CD14-positive monocyte (primary cell): ENCODE data around the gene AMOT. TPM values are rescaled to one million over a fixed set of nuclear protein-coding genes. Genes with fewer than 3 reads are reported as not detected.

Experiments
- DNase-seq, 3 donors: peaks; one replicate each; pipeline ENCODE4 v3.0.0-alpha.2; 2011 to 2022
- H2AFZ ChIP-seq: 2 replicates; pipeline ENCODE4 v1.6.0; 2012; ENCODE audit warnings: mild to moderate bottlenecking, low read depth, low read length, inconsistent platforms; ENCODE audit not compliant: insufficient read depth, poor library complexity, severe bottlenecking
- H3K27ac ChIP-seq, 2 donors: 1 replicate in 1 of 2; 2 replicates in 1 of 2; pipeline ENCODE4 v1.5.1; 2012 to 2013; ENCODE audit warnings: low read length in 2 of 2, control low read depth in 1 of 2, inconsistent platforms in 1 of 2, low read depth in 1 of 2, mild to moderate bottlenecking in 1 of 2
- H3K27me3 ChIP-seq, 2 donors: one replicate each; pipeline versions ENCODE4 v1.6.0 to v1.6.1; 2011 to 2013; ENCODE audit warnings: low read length in 2 of 2; ENCODE audit not compliant: control insufficient read depth in 2 of 2, insufficient read depth in 2 of 2
- H3K36me3 ChIP-seq, 2 donors: replicated peaks in 1 of 2; 1 replicate in 1 of 2; 2 replicates in 1 of 2; pipeline versions ENCODE4 v1.5.1 to v1.6.1; 2012 to 2013; ENCODE audit warnings: low read length in 2 of 2, control low read depth in 1 of 2, inconsistent platforms in 1 of 2, mild to moderate bottlenecking in 1 of 2; ENCODE audit not compliant: insufficient read depth in 2 of 2, control insufficient read depth in 1 of 2
- H3K4me1 ChIP-seq, 2 donors: 1 replicate in 1 of 2; 2 replicates in 1 of 2; pipeline versions ENCODE4 v1.5.1 to v1.6.1; 2012 to 2013; ENCODE audit warnings: low read length in 2 of 2, control low read depth in 1 of 2, inconsistent platforms in 1 of 2, mild to moderate bottlenecking in 1 of 2, moderate library complexity in 1 of 2; ENCODE audit not compliant: insufficient read depth in 2 of 2, control insufficient read depth in 1 of 2
- H3K4me2 ChIP-seq: replicated peaks from 2 replicates; pipeline ENCODE3; 2012; ENCODE audit warnings: low read length, moderate library complexity, mild to moderate bottlenecking; ENCODE audit not compliant: poor library complexity, severe bottlenecking; ENCODE audit errors: extremely low read depth
- H3K4me3 ChIP-seq, 3 experiments: fragments of 200-600 bp in 1 of 3; sonication (generic) in 1 of 3; replicated peaks in 1 of 3; 1 replicate in 2 of 3; 2 replicates in 1 of 3; pipeline ENCODE4 v1.5.1; 2011 to 2013; ENCODE audit warnings: low read length in 3 of 3, mild to moderate bottlenecking in 3 of 3, control low read depth in 2 of 3, low read depth in 2 of 3, inconsistent platforms in 1 of 3, moderate library complexity in 1 of 3
- H3K79me2 ChIP-seq: 2 replicates; pipeline ENCODE4 v1.6.0; 2012; ENCODE audit warnings: mild to moderate bottlenecking, control low read depth, inconsistent platforms, low read length, moderate library complexity; ENCODE audit not compliant: insufficient read depth
- H3K9ac ChIP-seq: 2 replicates; pipeline ENCODE4 v1.6.0; 2017; ENCODE audit warnings: low read length, mild to moderate bottlenecking; ENCODE audit not compliant: insufficient read depth, poor library complexity, severe bottlenecking
- H3K9me3 ChIP-seq, 2 donors: replicated peaks in 1 of 2; 1 replicate in 1 of 2; 2 replicates in 1 of 2; pipeline versions ENCODE4 v1.5.1 to v1.6.1; 2012 to 2013; ENCODE audit warnings: low read length in 2 of 2, control low read depth in 1 of 2; ENCODE audit not compliant: control insufficient read depth in 1 of 2, insufficient read depth in 1 of 2
- H4K20me1 ChIP-seq: 2 replicates; pipeline ENCODE4 v1.6.0; 2012; ENCODE audit warnings: mild to moderate bottlenecking, low read length, control low read depth, moderate library complexity; ENCODE audit not compliant: insufficient read depth
- H3K27ac Mint-ChIP-seq, 7 donors: one replicate each; pipeline ENCODE4 v1.8.0; 2020; ENCODE audit warnings: mild to moderate bottlenecking in 7 of 7, mixed read lengths in 7 of 7, moderate library complexity in 6 of 7, inconsistent platforms in 2 of 7
- H3K27me3 Mint-ChIP-seq, 3 donors: one replicate each; pipeline ENCODE4 v1.8.0; 2021 to 2022; ENCODE audit warnings: low read depth in 3 of 3, mild to moderate bottlenecking in 3 of 3, mixed read lengths in 3 of 3, moderate library complexity in 3 of 3, inconsistent platforms in 1 of 3
- H3K36me3 Mint-ChIP-seq, 2 donors: one replicate each; pipeline ENCODE4 v1.8.0; 2020; ENCODE audit warnings: mixed read lengths in 2 of 2, inconsistent platforms in 1 of 2, mild to moderate bottlenecking in 1 of 2
- H3K4me1 Mint-ChIP-seq: one replicate; pipeline ENCODE4 v1.8.0; 2020; ENCODE audit warnings: mild to moderate bottlenecking, mixed read lengths
- H3K4me3 Mint-ChIP-seq, 2 donors: one replicate each; pipeline ENCODE4 v1.8.0; 2020; ENCODE audit warnings: mild to moderate bottlenecking in 2 of 2, mixed read lengths in 2 of 2, moderate library complexity in 1 of 2
- H3K9me3 Mint-ChIP-seq, 7 donors: one replicate each; pipeline ENCODE4 v1.8.0; 2020 to 2022; ENCODE audit warnings: mixed read lengths in 7 of 7, mild to moderate bottlenecking in 6 of 7, moderate library complexity in 6 of 7, inconsistent platforms in 2 of 7
- CTCF ChIP-seq: fragments of 200-600 bp; IDR thresholded peaks from one replicate; pipeline ENCODE4 v1.8.0; 2022; ENCODE audit warnings: antibody characterized with exemption, mild to moderate bottlenecking
- WGBS: methylation state at CpG from one replicate; pipeline ENCODE4 v1.1.5; 2013; ENCODE audit warnings: missing lambda C conversion rate; ENCODE audit not compliant: insufficient coverage; 5-methylcytosine and 5-hydroxymethylcytosine counted together
- intact Hi-C, 2 donors: fragments of 100-400 bp; cut with micrococcal nuclease; formaldehyde crosslinking; loops; one replicate each; pipeline versions ENCODE4 v1.15.0 to v1.15.1; 2023
- polyA plus RNA-seq, 3 donors: library from polyadenylated mRNA; depleted of rRNA in 1 of 3; unstranded in 2 of 3; stranded (reverse) in 1 of 3; fragments of 300-500 nt in 2 of 3; fragments of >200 nt in 1 of 3; fragmentation: Illumina TruSeq in 2 of 3; gene quantifications; 1 replicate in 2 of 3; 2 replicates in 1 of 3; pipeline ENCODE4 v1.2.3, GENCODE V29; 2012 to 2021

AMOT gene
- polyA plus RNA-seq, 3 donors, result 0.04 to 0.11 TPM; not detected in 1

GRCh38 chrX:112819008-112819640 lies 21.5 kb downstream of the AMOT start:
- intact Hi-C loops, result no loop called here
- DNase-seq, result no peak
- Histone ChIP-seq H3K9me3 (no peaks in the 10 kb centered on the region), H3K79me2 (no peaks in the 10 kb centered on the region), H3K27me3 (no peaks in the 10 kb centered on the region), H3K4me2 (no peak overlapping the region), H3K36me3 (no peaks in the 10 kb centered on the region), H2AFZ (no peak overlapping the region), H3K27ac (no peak overlapping the region), H3K9ac (no peak overlapping the region), H3K4me3 (no peak overlapping the region), H3K4me1 (no peaks in the 10 kb centered on the region), H4K20me1 (no peaks in the 10 kb centered on the region)
- Mint-ChIP-seq H3K36me3 (no peaks in the 10 kb centered on the region), H3K4me1 (no peaks in the 10 kb centered on the region), H3K27ac (no peak overlapping the region), H3K4me3 (no peak overlapping the region), H3K9me3 (peaks cover 0 to 2% (median 0%) of the 10 kb centered on the region in 7 donors), H3K27me3 (peaks cover 0 to 9% (median 0%) of the 10 kb centered on the region in 3 donors)
- WGBS, result no CpG with 5 or more reads among the region's 2 CpGs
- TF ChIP-seq CTCF, result no peak

- H3K27ac Mint-ChIP-seq, result no peak overlapping the region
- intact Hi-C loops, result no loop called here
- WGBS, result 80% methylated on average over 1 of the region's 11 CpGs
These were observed 22.3 kb downstream of the AMOT start for GRCh38 chrX:112818114-112819007.

More at GRCh38 chrX:112818114-112819007, 22.3 kb downstream of the AMOT start:
- no peak overlapping the region for H2AFZ ChIP-seq
- no peak overlapping the region for H3K4me2 ChIP-seq
- H3K9ac ChIP-seq, result no peak overlapping the region
- DNase-seq, result no peak
- Mint-ChIP-seq H3K4me1 (no peaks in the 10 kb centered on the region), H3K4me3 (no peak overlapping the region), H3K36me3 (no peaks in the 10 kb centered on the region), H3K27me3 (peaks cover 0 to 7% (median 0%) of the 10 kb centered on the region in 3 donors), H3K9me3 (peaks cover 0 to 2% (median 0%) of the 10 kb centered on the region in 7 donors)
- H3K27me3 ChIP-seq, result no peaks in the 10 kb centered on the region
- no peaks in the 10 kb centered on the region for H3K9me3 ChIP-seq
- H3K36me3 ChIP-seq, result no peaks in the 10 kb centered on the region
- no peak overlapping the region for H3K27ac ChIP-seq
- no peaks in the 10 kb centered on the region for H3K4me1 ChIP-seq
- no peaks in the 10 kb centered on the region for H4K20me1 ChIP-seq
- H3K4me3 ChIP-seq, result no peak overlapping the region
- H3K79me2 ChIP-seq, result no peaks in the 10 kb centered on the region
- TF ChIP-seq CTCF, result no peak
